NCI-H345 treated with DMSO at 0.1 percent for 48 hours (cell line): ENCODE measurements around the gene LRRC8C.

Experiments
- DNase-seq: peaks from one replicate; lab custom pipeline; 2025; ENCODE audit not compliant: unreplicated experiment; lab: John Stamatoyannopoulos, UW

Gene LRRC8C

GRCh38 chr1:89633248-89633799 is 404 bp downstream of the LRRC8C start:
- DNase-seq, result peak; percentile 31

GRCh38 chr1:89633800-89634625 is 1.1 kb downstream of the LRRC8C start:
- peak; percentile 7 for DNase-seq

- DNase-seq, result no peak
Observed at GRCh38 chr1:89635825-89636815, 3.2 kb downstream of the LRRC8C start.

- no peak for DNase-seq
Observed at GRCh38 chr1:89637496-89637895, 4.6 kb downstream of the LRRC8C start.

GRCh38 chr1:89640440-89640839 is 7.5 kb downstream of the LRRC8C start:
- DNase-seq, result no peak

- DNase-seq, result no peak
Observed at GRCh38 chr1:89641781-89642180, 8.9 kb downstream of the LRRC8C start.

- DNase-seq, result no peak
Observed at GRCh38 chr1:89643577-89643976, 10.7 kb downstream of the LRRC8C start.

- no peak for DNase-seq
Observed at GRCh38 chr1:89644119-89644814, 11.3 kb downstream of the LRRC8C start.

GRCh38 chr1:89646259-89646658 is 13.3 kb downstream of the LRRC8C start:
- no peak for DNase-seq

- no peak for DNase-seq
Observed at GRCh38 chr1:89649783-89650182, 16.9 kb downstream of the LRRC8C start.

- DNase-seq, result no peak
Observed at GRCh38 chr1:89652373-89652772, 19.5 kb downstream of the LRRC8C start.

- no peak for DNase-seq
Observed at GRCh38 chr1:89657886-89658285, 25.0 kb downstream of the LRRC8C start.

- no peak for DNase-seq
Observed at GRCh38 chr1:89659322-89660081, 26.6 kb downstream of the LRRC8C start.

GRCh38 chr1:89660224-89661061 is 27.5 kb downstream of the LRRC8C start:
- no peak for DNase-seq

- no peak for DNase-seq
Observed at GRCh38 chr1:89665941-89666340, 33.0 kb downstream of the LRRC8C start.

GRCh38 chr1:89666640-89667039 is 33.7 kb downstream of the LRRC8C start:
- DNase-seq, result no peak

GRCh38 chr1:89667691-89668090 is 34.8 kb downstream of the LRRC8C start:
- DNase-seq, result no peak

GRCh38 chr1:89668961-89669360 is 36.0 kb downstream of the LRRC8C start:
- DNase-seq, result no peak

GRCh38 chr1:89669441-89669840 is 36.5 kb downstream of the LRRC8C start:
- DNase-seq, result no peak
